GM12892 (cell line): Measurements from ENCODE around the gene PRKAR2B.

ENCODE experiments used
- POLR2A ChIP-seq: IDR thresholded peaks from 2 replicates; pipeline ENCODE4 v1.6.1; 2011; ENCODE audit warnings: low read depth, low read length, control low read depth
- POLR2AphosphoS5 ChIP-seq: IDR thresholded peaks from 2 replicates; pipeline ENCODE4 v1.6.1; 2011; ENCODE audit warnings: low read depth, low read length, control low read depth
- TAF1 ChIP-seq: IDR thresholded peaks from 2 replicates; pipeline ENCODE4 v1.6.1; 2011; ENCODE audit warnings: low read depth, mild to moderate bottlenecking, control low read depth, low read length, borderline replicate concordance

GRCh38 chr7:107048783-107049418 lies 4.4 kb downstream of the PRKAR2B start:
- no peak for TF ChIP-seq POLR2A
- TF ChIP-seq POLR2AphosphoS5, result no peak
- no peak for TF ChIP-seq TAF1
